ENCODE results near the gene POU6F2. TPM values are rescaled to one million over a fixed set of nuclear protein-coding genes. Genes with fewer than 3 reads are reported as not detected.
A peak's percentile ranks its signal among the peaks of the same experiment; 100 is the strongest.

POU6F2 gene
- total RNA-seq, 1 donor from 2014 or later = 7.9 TPM

GRCh38 chr7:39195967-39196366, 218.3 kb downstream of the POU6F2 start:
- no peaks in the 10 kb centered on the region for H3K27me3 Mint-ChIP-seq (ENCODE audit: low read depth)

GRCh38 chr7:39197831-39198230, 220.1 kb downstream of the POU6F2 start:
- DNase-seq (ENCODE audit: low read depth, low spot score) = no peak
- Mint-ChIP-seq H3K4me3 (no peak overlapping the region), H3K27me3 (ENCODE audit: low read depth) (no peaks in the 10 kb centered on the region), H3K4me1 (peaks cover 6% of the 10 kb centered on the region), H3K36me3 (ENCODE audit: low read depth) (no peaks in the 10 kb centered on the region), H3K9me3 (no peaks in the 10 kb centered on the region), H3K27ac (ENCODE audit: unreplicated experiment) (peak overlapping the region; percentile 43)
- TF ChIP-seq CTCF (conservative IDR thresholded peaks at IDR 0.05) = no peak

More at GRCh38 chr7:39195967-39196366, 218.3 kb downstream of the POU6F2 start:
- Mint-ChIP-seq H3K36me3 (ENCODE audit: low read depth) (no peaks in the 10 kb centered on the region), H3K4me1 (no peaks in the 10 kb centered on the region), H3K9me3 (no peaks in the 10 kb centered on the region), H3K4me3 (no peak overlapping the region), H3K27ac (ENCODE audit: unreplicated experiment) (no peak overlapping the region)
- TF ChIP-seq CTCF (conservative IDR thresholded peaks at IDR 0.05) = no peak
- DNase-seq (ENCODE audit: low read depth, low spot score) = no peak

GRCh38 chr7:39198556-39198955, 220.8 kb downstream of the POU6F2 start:
- Mint-ChIP-seq H3K9me3 (no peaks in the 10 kb centered on the region), H3K27me3 (ENCODE audit: low read depth) (no peaks in the 10 kb centered on the region), H3K36me3 (ENCODE audit: low read depth) (no peaks in the 10 kb centered on the region), H3K27ac (ENCODE audit: unreplicated experiment) (no peak overlapping the region), H3K4me3 (no peak overlapping the region), H3K4me1 (peaks cover 6% of the 10 kb centered on the region)
- no peak for TF ChIP-seq CTCF (conservative IDR thresholded peaks at IDR 0.05)
- no peak for DNase-seq (ENCODE audit: low read depth, low spot score)

- no peaks in the 10 kb centered on the region for H3K36me3 Mint-ChIP-seq (ENCODE audit: low read depth)
- DNase-seq (ENCODE audit: low read depth, low spot score) = no peak
- TF ChIP-seq CTCF (conservative IDR thresholded peaks at IDR 0.05) = no peak
- H3K9me3 Mint-ChIP-seq = no peaks in the 10 kb centered on the region
- peaks cover 6% of the 10 kb centered on the region for H3K4me1 Mint-ChIP-seq
- no peak overlapping the region for H3K4me3 Mint-ChIP-seq
- H3K27me3 Mint-ChIP-seq (ENCODE audit: low read depth) = no peaks in the 10 kb centered on the region
- H3K27ac Mint-ChIP-seq (ENCODE audit: unreplicated experiment) = no peak overlapping the region
Observed at GRCh38 chr7:39199006-39199405, 221.3 kb downstream of the POU6F2 start.

- H3K36me3 Mint-ChIP-seq (ENCODE audit: low read depth) = no peaks in the 10 kb centered on the region
- DNase-seq (ENCODE audit: low read depth, low spot score) = no peak
- H3K4me1 Mint-ChIP-seq = peaks cover 6% of the 10 kb centered on the region
- H3K9me3 Mint-ChIP-seq = no peaks in the 10 kb centered on the region
- H3K27ac Mint-ChIP-seq (ENCODE audit: unreplicated experiment) = no peak overlapping the region
- no peaks in the 10 kb centered on the region for H3K27me3 Mint-ChIP-seq (ENCODE audit: low read depth)
- H3K4me3 Mint-ChIP-seq = no peak overlapping the region
- TF ChIP-seq CTCF (conservative IDR thresholded peaks at IDR 0.05) = no peak
Observed at GRCh38 chr7:39199951-39200350, 222.2 kb downstream of the POU6F2 start.

GRCh38 chr7:39202041-39202440, 224.3 kb downstream of the POU6F2 start:
- H3K4me1 Mint-ChIP-seq = peaks cover 6% of the 10 kb centered on the region
- no peaks in the 10 kb centered on the region for H3K27me3 Mint-ChIP-seq (ENCODE audit: low read depth)
- H3K4me3 Mint-ChIP-seq = no peak overlapping the region
- no peak overlapping the region for H3K27ac Mint-ChIP-seq (ENCODE audit: unreplicated experiment)
- H3K36me3 Mint-ChIP-seq (ENCODE audit: low read depth) = no peaks in the 10 kb centered on the region
- DNase-seq (ENCODE audit: low read depth, low spot score) = no peak
- H3K9me3 Mint-ChIP-seq = no peaks in the 10 kb centered on the region
- TF ChIP-seq CTCF (conservative IDR thresholded peaks at IDR 0.05) = no peak
